ENCODE measurements around the gene SEC14L5. TPM values are rescaled to one million over a fixed set of nuclear protein-coding genes. Genes with fewer than 3 reads are reported as not detected.

The SEC14L5 gene
- total and polyA plus RNA-seq, 5 donors from 2014 or later: 1.5 TPM; not detected in 4

DNA sequence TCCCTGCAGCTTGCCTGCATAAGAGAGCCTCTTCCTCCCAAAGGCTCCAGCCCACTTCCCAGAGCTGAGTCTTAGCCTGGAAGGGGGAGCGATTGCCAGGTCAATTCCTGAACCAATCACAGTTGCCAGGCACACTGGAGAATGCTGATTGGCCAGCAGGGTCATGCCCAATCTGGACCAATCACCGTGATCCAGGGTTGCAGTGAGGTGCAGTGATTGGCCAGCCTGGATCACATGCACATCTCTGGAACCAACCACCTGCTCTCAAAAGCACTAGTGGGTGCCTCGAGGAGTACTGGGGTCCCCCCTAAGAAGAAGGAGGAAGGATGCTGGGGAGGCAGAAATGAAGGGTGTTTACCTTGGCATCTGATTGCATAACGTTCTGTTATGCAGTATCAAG lies 57.2 kb downstream of the SEC14L5 start:
- no peak for DNase-seq
- no peak overlapping the region for H3K27ac Mint-ChIP-seq
- no peaks in the 10 kb centered on the region for H3K9me3 ChIP-seq (ENCODE audit: control insufficient read depth in 2 of 2, low read length in 2 of 2)
- H3K4me3 Mint-ChIP-seq: no peak overlapping the region
- peaks cover 8% of the 10 kb centered on the region for H3K27me3 Mint-ChIP-seq
- no peaks in the 10 kb centered on the region for H3K4me1 ChIP-seq (ENCODE audit: control insufficient read depth, insufficient read depth, low read length, poor library complexity, severe bottlenecking)
- H3K4me1 Mint-ChIP-seq: no peaks in the 10 kb centered on the region
- H3K27ac ChIP-seq (ENCODE audit: insufficient read depth, low read length, poor library complexity, severe bottlenecking): no peak overlapping the region
- no peaks in the 10 kb centered on the region for H3K27me3 ChIP-seq (ENCODE audit: control insufficient read depth, insufficient read depth, low read length)
- no peaks in the 10 kb centered on the region for H3K36me3 ChIP-seq (ENCODE audit: control insufficient read depth, insufficient read depth, low read length)
- no peaks in the 10 kb centered on the region for H3K36me3 Mint-ChIP-seq
- no peak for ATAC-seq (ENCODE audit: low read depth in 2 of 2)
- no peaks in the 10 kb centered on the region for H3K9me3 Mint-ChIP-seq
- no peak overlapping the region for H3K4me3 ChIP-seq (ENCODE audit: low read depth, low read length)

DNA sequence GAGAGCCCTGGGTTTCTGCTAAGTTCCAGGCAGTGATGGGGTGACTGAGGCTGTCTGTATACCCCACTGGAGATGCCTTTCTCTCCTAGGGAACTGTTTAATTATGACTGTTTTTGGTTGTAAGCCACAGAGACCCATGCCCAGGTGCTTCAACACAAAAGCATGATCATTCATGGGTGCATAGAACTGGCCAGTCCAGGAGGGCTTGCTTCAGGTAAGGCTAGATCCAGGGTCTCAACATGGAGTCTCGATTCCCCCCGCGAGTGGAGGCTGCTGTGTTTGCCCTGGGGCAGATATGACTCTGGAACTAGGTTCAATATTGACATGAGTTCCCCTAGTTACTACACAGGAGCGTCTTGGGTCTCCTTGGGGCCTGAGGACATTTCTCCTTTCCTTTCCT lies 57.8 kb downstream of the SEC14L5 start:
- Mint-ChIP-seq H3K4me3 (no peak overlapping the region), H3K9me3 (no peaks in the 10 kb centered on the region), H3K27ac (no peak overlapping the region), H3K36me3 (no peaks in the 10 kb centered on the region), H3K4me1 (no peaks in the 10 kb centered on the region), H3K27me3 (peaks cover 8% of the 10 kb centered on the region)
- no peak for ATAC-seq (ENCODE audit: low read depth in 2 of 2)
- no peaks in the 10 kb centered on the region for H3K4me1 ChIP-seq (ENCODE audit: control insufficient read depth, insufficient read depth, low read length, poor library complexity, severe bottlenecking)
- H3K9me3 ChIP-seq (ENCODE audit: control insufficient read depth in 2 of 2, low read length in 2 of 2): no peaks in the 10 kb centered on the region
- DNase-seq: no peak
- no peak overlapping the region for H3K27ac ChIP-seq (ENCODE audit: insufficient read depth, low read length, poor library complexity, severe bottlenecking)
- no peak overlapping the region for H3K4me3 ChIP-seq (ENCODE audit: low read depth, low read length)
- H3K36me3 ChIP-seq (ENCODE audit: control insufficient read depth, insufficient read depth, low read length): no peaks in the 10 kb centered on the region
- H3K27me3 ChIP-seq (ENCODE audit: control insufficient read depth, insufficient read depth, low read length): no peaks in the 10 kb centered on the region

DNA sequence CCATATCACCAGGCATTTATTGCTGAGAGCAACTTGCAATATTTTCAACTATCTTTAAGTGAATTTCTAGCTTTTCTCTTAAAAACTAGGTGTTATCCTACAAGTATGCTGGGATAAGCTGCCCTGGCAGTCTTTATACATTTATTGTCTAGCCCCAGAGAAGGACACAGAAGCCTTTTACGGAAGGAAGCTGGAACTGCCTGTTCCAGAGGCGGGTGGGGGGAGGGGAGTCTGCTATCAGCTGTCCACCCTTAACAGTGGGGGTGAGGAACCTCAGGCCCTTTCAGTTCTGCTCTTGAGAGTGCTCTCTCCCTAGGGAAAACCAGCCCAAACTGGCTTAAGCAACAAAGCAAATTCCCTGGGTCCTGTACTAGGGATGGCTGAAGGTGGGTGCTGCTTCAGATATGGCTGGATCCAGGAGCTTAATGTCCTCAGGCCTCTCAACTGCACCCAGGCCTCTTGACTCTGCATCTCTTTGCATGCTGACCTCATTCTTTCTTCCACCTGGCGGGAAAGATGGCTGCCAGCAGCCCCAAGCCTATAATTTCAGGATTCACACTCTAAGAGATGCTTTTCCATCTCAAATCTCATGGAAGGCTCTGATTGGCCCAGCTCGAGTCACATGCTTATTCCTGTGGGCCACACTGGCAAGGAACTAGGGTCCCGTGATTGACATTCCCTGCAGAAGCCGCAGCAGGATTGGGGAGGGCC lies 59.0 kb downstream of the SEC14L5 start:
- Mint-ChIP-seq H3K9me3 (no peaks in the 10 kb centered on the region), H3K27ac (no peak overlapping the region), H3K27me3 (peaks cover 4% of the 10 kb centered on the region), H3K4me3 (no peak overlapping the region), H3K36me3 (no peaks in the 10 kb centered on the region), H3K4me1 (no peaks in the 10 kb centered on the region)
- no peak overlapping the region for H3K27ac ChIP-seq (ENCODE audit: insufficient read depth, low read length, poor library complexity, severe bottlenecking)
- ATAC-seq (ENCODE audit: low read depth in 2 of 2) (no peak), DNase-seq (no peak)
- no peaks in the 10 kb centered on the region for H3K9me3 ChIP-seq (ENCODE audit: control insufficient read depth in 2 of 2, low read length in 2 of 2)
- H3K27me3 ChIP-seq (ENCODE audit: control insufficient read depth, insufficient read depth, low read length): no peaks in the 10 kb centered on the region
- no peak overlapping the region for H3K4me3 ChIP-seq (ENCODE audit: low read depth, low read length)
- no peaks in the 10 kb centered on the region for H3K36me3 ChIP-seq (ENCODE audit: control insufficient read depth, insufficient read depth, low read length)
- H3K4me1 ChIP-seq (ENCODE audit: control insufficient read depth, insufficient read depth, low read length, poor library complexity, severe bottlenecking): no peaks in the 10 kb centered on the region

DNA sequence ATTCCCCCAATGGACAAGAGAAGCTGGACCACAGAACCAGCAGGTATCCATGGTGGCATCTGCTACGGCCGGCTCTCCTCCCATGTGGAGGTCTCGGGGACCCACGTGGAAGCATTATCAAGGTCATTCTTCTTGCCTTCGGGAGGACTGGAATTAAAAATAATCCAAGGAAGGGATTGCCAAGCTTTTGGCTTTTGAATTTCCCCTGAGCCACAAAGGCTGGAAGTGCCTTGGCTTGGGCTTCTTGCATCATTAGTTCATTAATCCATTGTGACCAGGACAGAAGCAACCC lies 59.5 kb downstream of the SEC14L5 start:
- Mint-ChIP-seq H3K36me3 (no peaks in the 10 kb centered on the region), H3K4me1 (no peaks in the 10 kb centered on the region), H3K27me3 (peaks cover 4% of the 10 kb centered on the region), H3K27ac (no peak overlapping the region), H3K4me3 (no peak overlapping the region), H3K9me3 (no peaks in the 10 kb centered on the region)
- H3K4me3 ChIP-seq (ENCODE audit: low read depth, low read length): no peak overlapping the region
- no peak overlapping the region for H3K27ac ChIP-seq (ENCODE audit: insufficient read depth, low read length, poor library complexity, severe bottlenecking)
- no peaks in the 10 kb centered on the region for H3K36me3 ChIP-seq (ENCODE audit: control insufficient read depth, insufficient read depth, low read length)
- no peaks in the 10 kb centered on the region for H3K9me3 ChIP-seq (ENCODE audit: control insufficient read depth in 2 of 2, low read length in 2 of 2)
- H3K4me1 ChIP-seq (ENCODE audit: control insufficient read depth, insufficient read depth, low read length, poor library complexity, severe bottlenecking): no peaks in the 10 kb centered on the region
- DNase-seq (no peak), ATAC-seq (ENCODE audit: low read depth in 2 of 2) (no peak)
- H3K27me3 ChIP-seq (ENCODE audit: control insufficient read depth, insufficient read depth, low read length): no peaks in the 10 kb centered on the region

DNA sequence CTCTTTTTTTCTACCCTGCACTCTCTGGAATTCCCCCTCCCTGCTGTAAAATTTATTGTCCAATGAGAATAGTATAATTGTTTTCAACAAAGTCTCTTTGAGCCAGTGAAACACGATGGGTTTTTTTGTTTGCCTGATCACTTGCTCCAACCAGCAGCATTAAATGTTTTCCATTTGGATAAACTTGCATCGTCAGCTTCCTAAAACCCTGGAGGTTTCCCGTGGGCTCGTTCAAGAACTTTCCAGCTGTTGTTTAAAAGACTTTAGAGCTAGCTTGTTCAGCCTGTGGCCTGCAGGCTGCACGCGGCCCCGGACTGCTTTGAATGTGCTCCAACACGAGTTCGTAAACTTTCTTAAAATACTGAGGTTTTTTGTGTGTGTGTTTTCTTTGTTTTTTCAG lies 60.7 kb downstream of the SEC14L5 start:
- Histone ChIP-seq H3K27me3 (ENCODE audit: control insufficient read depth, insufficient read depth, low read length) (no peaks in the 10 kb centered on the region), H3K27ac (ENCODE audit: insufficient read depth, low read length, poor library complexity, severe bottlenecking) (no peak overlapping the region), H3K9me3 (ENCODE audit: control insufficient read depth in 2 of 2, low read length in 2 of 2) (no peaks in the 10 kb centered on the region), H3K4me3 (ENCODE audit: low read depth, low read length) (no peak overlapping the region), H3K4me1 (ENCODE audit: control insufficient read depth, insufficient read depth, low read length, poor library complexity, severe bottlenecking) (no peaks in the 10 kb centered on the region), H3K36me3 (ENCODE audit: control insufficient read depth, insufficient read depth, low read length) (no peaks in the 10 kb centered on the region)
- H3K4me1 Mint-ChIP-seq: no peaks in the 10 kb centered on the region
- H3K36me3 Mint-ChIP-seq: no peaks in the 10 kb centered on the region
- H3K9me3 Mint-ChIP-seq: no peaks in the 10 kb centered on the region
- H3K27me3 Mint-ChIP-seq: peaks cover 4% of the 10 kb centered on the region
- H3K27ac Mint-ChIP-seq: no peak overlapping the region
- no peak for DNase-seq
- no peak for ATAC-seq (ENCODE audit: low read depth in 2 of 2)
- H3K4me3 Mint-ChIP-seq: no peak overlapping the region

DNA sequence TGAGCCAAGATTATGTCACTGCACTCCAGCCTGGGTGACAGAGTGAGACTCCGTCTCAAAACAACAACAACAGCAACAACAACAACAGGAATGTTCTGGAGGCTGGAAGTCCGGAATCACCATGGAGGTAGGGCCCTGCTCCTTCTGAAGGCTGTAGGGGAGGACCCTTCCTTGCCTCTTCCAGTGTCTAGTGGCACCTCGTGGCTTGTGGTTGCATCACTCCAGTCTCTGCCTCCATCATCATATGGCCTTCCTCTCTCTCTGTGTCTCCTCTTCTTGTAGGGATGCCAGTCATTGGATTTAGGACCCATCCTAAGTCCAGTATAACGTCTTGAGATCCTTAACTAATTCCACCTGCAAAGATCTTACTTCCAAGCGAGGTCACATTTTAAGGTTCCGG lies 61.6 kb downstream of the SEC14L5 start:
- H3K4me1 Mint-ChIP-seq: no peaks in the 10 kb centered on the region
- no peaks in the 10 kb centered on the region for H3K36me3 ChIP-seq (ENCODE audit: control insufficient read depth, insufficient read depth, low read length)
- no peaks in the 10 kb centered on the region for H3K9me3 Mint-ChIP-seq
- no peak overlapping the region for H3K27ac ChIP-seq (ENCODE audit: insufficient read depth, low read length, poor library complexity, severe bottlenecking)
- H3K4me3 Mint-ChIP-seq: no peak overlapping the region
- H3K4me1 ChIP-seq (ENCODE audit: control insufficient read depth, insufficient read depth, low read length, poor library complexity, severe bottlenecking): no peaks in the 10 kb centered on the region
- ATAC-seq (ENCODE audit: low read depth in 2 of 2): no peak
- DNase-seq: no peak
- no peaks in the 10 kb centered on the region for H3K36me3 Mint-ChIP-seq
- H3K9me3 ChIP-seq (ENCODE audit: control insufficient read depth in 2 of 2, low read length in 2 of 2): no peaks in the 10 kb centered on the region
- H3K27ac Mint-ChIP-seq: no peak overlapping the region
- H3K27me3 ChIP-seq (ENCODE audit: control insufficient read depth, insufficient read depth, low read length): no peaks in the 10 kb centered on the region
- H3K4me3 ChIP-seq (ENCODE audit: low read depth, low read length): no peak overlapping the region
- H3K27me3 Mint-ChIP-seq: peaks cover 4% of the 10 kb centered on the region

DNA sequence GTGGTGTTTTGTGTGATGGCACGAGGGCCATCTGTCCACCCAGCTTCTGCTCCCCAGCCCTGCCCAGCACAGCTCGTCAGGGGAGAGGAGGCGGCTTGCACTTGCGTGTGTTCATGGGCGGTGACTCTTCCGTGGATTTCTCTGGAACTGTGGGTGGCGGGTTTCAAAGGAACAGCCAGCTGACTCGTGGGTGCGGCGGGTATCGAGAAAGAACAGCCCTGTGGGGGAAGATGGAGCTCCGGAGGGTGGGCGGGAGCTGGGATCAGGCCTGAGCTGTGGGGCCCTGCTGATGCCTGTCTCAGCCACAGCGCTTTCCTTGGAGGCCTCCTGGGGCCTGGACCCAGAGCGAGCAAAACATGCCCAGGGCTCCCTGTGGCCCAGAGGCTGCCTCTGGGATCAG lies 62.4 kb downstream of the SEC14L5 start:
- Histone ChIP-seq H3K27ac (ENCODE audit: insufficient read depth, low read length, poor library complexity, severe bottlenecking) (no peak overlapping the region), H3K9me3 (ENCODE audit: control insufficient read depth in 2 of 2, low read length in 2 of 2) (no peaks in the 10 kb centered on the region), H3K4me1 (ENCODE audit: control insufficient read depth, insufficient read depth, low read length, poor library complexity, severe bottlenecking) (no peaks in the 10 kb centered on the region), H3K4me3 (ENCODE audit: low read depth, low read length) (no peak overlapping the region), H3K36me3 (ENCODE audit: control insufficient read depth, insufficient read depth, low read length) (no peaks in the 10 kb centered on the region), H3K27me3 (ENCODE audit: control insufficient read depth, insufficient read depth, low read length) (no peaks in the 10 kb centered on the region)
- Mint-ChIP-seq H3K4me3 (no peak overlapping the region), H3K4me1 (no peaks in the 10 kb centered on the region), H3K9me3 (no peaks in the 10 kb centered on the region), H3K36me3 (no peaks in the 10 kb centered on the region), H3K27ac (no peak overlapping the region), H3K27me3 (peaks cover 4% of the 10 kb centered on the region)
- DNase-seq (no peak), ATAC-seq (ENCODE audit: low read depth in 2 of 2) (no peak)

DNA sequence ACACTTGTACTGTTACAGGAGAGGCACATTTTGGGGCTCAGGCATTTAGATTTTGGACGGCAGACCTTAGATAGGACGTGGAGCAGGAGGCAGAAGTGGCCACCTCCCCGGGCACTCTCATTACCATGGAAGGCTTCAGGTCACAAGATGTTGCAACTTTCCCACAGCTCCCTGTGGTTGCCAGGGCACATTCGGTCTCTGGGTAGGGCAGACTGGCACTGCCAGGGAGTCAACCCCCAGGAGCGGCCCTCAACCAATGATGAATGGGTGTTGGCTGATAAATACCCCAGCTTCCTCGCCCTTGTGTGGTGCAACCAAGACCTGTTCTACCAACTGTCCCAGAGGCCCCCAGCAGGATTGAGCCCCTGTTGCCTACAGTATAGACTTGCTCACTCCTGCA lies 64.4 kb downstream of the SEC14L5 start:
- no peak overlapping the region for H3K4me3 ChIP-seq (ENCODE audit: low read depth, low read length)
- H3K27ac Mint-ChIP-seq: no peak overlapping the region
- H3K9me3 ChIP-seq (ENCODE audit: control insufficient read depth in 2 of 2, low read length in 2 of 2): no peaks in the 10 kb centered on the region
- H3K4me3 Mint-ChIP-seq: no peak overlapping the region
- H3K36me3 Mint-ChIP-seq: no peaks in the 10 kb centered on the region
- no peaks in the 10 kb centered on the region for H3K9me3 Mint-ChIP-seq
- no peak for DNase-seq
- no peak overlapping the region for H3K27ac ChIP-seq (ENCODE audit: insufficient read depth, low read length, poor library complexity, severe bottlenecking)
- no peaks in the 10 kb centered on the region for H3K4me1 ChIP-seq (ENCODE audit: control insufficient read depth, insufficient read depth, low read length, poor library complexity, severe bottlenecking)
- H3K4me1 Mint-ChIP-seq: no peaks in the 10 kb centered on the region
- H3K27me3 ChIP-seq (ENCODE audit: control insufficient read depth, insufficient read depth, low read length): no peaks in the 10 kb centered on the region
- no peak for ATAC-seq (ENCODE audit: low read depth in 2 of 2)
- no peaks in the 10 kb centered on the region for H3K36me3 ChIP-seq (ENCODE audit: control insufficient read depth, insufficient read depth, low read length)
- peaks cover 4% of the 10 kb centered on the region for H3K27me3 Mint-ChIP-seq
